PC-9 (cell line): ENCODE measurements around the gene CHAF1B. TPM values are rescaled to one million over a fixed set of nuclear protein-coding genes. Genes with fewer than 3 reads are reported as not detected.

Experiments used
- BruUV-seq: library from RNA; stranded (reverse); fragments of 400-500 nt; replicated peaks from 2 replicates; lab custom pipeline; 2021; lab: Mats Ljungman, UMichigan
- CTCF ChIA-PET: fragments of 300-600 bp; sonication (Branson Sonifier 250); formaldehyde crosslinking; loops from one replicate; lab custom pipeline; 2022; ENCODE audit warnings: antibody characterized with exemption; lab: Charles Lee
- POLR2A ChIA-PET: fragments of 300-600 bp; sonication (Branson Sonifier 250); formaldehyde crosslinking; loops from one replicate; lab custom pipeline; 2022; ENCODE audit warnings: antibody characterized with exemption; ENCODE audit not compliant: unreplicated experiment; lab: Charles Lee
- DNase-seq, 2 experiments: peaks; one replicate each; pipeline versions ENCODE4 v3.0.0 to v3.0.0-alpha.2; 2015 to 2022; ENCODE audit warnings: mixed read lengths in 1 of 2
- H2AFZ ChIP-seq: fragments of 200-600 bp; sonication (generic); 2 replicates; pipeline ENCODE4 v1.8.1; 2017; ENCODE audit warnings: antibody characterized with exemption
- H3F3A ChIP-seq: fragments of 200-600 bp; sonication (generic); 2 replicates; pipeline ENCODE4 v1.8.1; 2017; ENCODE audit warnings: antibody characterized with exemption, mild to moderate bottlenecking, low read depth; ENCODE audit not compliant: insufficient read depth
- H3K27ac ChIP-seq: fragments of 200-600 bp; sonication (generic); 2 replicates; pipeline ENCODE4 v1.6.1; 2016; ENCODE audit warnings: mixed run types
- H3K27me3 ChIP-seq: fragments of 200-600 bp; sonication (generic); 2 replicates; pipeline ENCODE4 v1.6.1; 2016; ENCODE audit warnings: low read depth, mixed run types; ENCODE audit not compliant: insufficient read depth
- H3K36me3 ChIP-seq: fragments of 200-600 bp; sonication (generic); 2 replicates; pipeline ENCODE4 v1.6.1; 2016; ENCODE audit warnings: low read depth, mixed run types
- H3K4me1 ChIP-seq: fragments of 200-600 bp; sonication (generic); replicated peaks from 2 replicates; pipeline ENCODE4 v1.6.1; 2016; ENCODE audit warnings: mixed run types; ENCODE audit not compliant: insufficient read depth
- H3K4me2 ChIP-seq: fragments of 200-600 bp; sonication (generic); 2 replicates; pipeline ENCODE4 v1.6.1; 2017; ENCODE audit warnings: mixed run types
- H3K4me3 ChIP-seq: fragments of 200-600 bp; sonication (generic); 2 replicates; pipeline ENCODE4 v1.6.1; 2016; ENCODE audit warnings: mixed run types
- H3K79me2 ChIP-seq: fragments of 200-600 bp; sonication (generic); 2 replicates; pipeline ENCODE4 v1.6.1; 2017; ENCODE audit warnings: low read depth, mixed run types
- H3K9me2 ChIP-seq: fragments of 200-600 bp; sonication (generic); 2 replicates; pipeline ENCODE4 v1.8.1; 2017; ENCODE audit warnings: mild to moderate bottlenecking; ENCODE audit not compliant: insufficient read depth
- H3K9me3 ChIP-seq: fragments of 200-600 bp; sonication (generic); 2 replicates; pipeline ENCODE4 v1.8.1; 2016; ENCODE audit warnings: low read depth; ENCODE audit not compliant: insufficient read depth
- H4K20me1 ChIP-seq: fragments of 200-600 bp; sonication (generic); 2 replicates; pipeline ENCODE4 v1.8.1; 2017; ENCODE audit not compliant: insufficient read depth
- EZH2 ChIP-seq: fragments of 200-600 bp; sonication (generic); IDR thresholded peaks from 2 replicates; pipeline ENCODE4 v1.8.0; 2017; ENCODE audit warnings: antibody characterized with exemption, low read depth
- intact Hi-C: fragments of 100-400 bp; cut with micrococcal nuclease; formaldehyde crosslinking; loops from one replicate; pipeline ENCODE4 v1.10.0; 2022; ENCODE audit not compliant: unreplicated experiment
- total RNA-seq: library from RNA; stranded (reverse); gene quantifications from 2 replicates; pipeline ENCODE4 v1.2.3, GENCODE V29; 2021
- TF ChIP-seq, protein P1 (sequence below): fragments of 200-600 bp; sonication (generic); conservative IDR thresholded peaks from 2 replicates; pipeline ENCODE4 v1.6.1; 2017; ENCODE audit warnings: mixed run types, antibody characterized with exemption, mild to moderate bottlenecking, moderate library complexity

The CHAF1B gene
- total RNA-seq, 1 experiment from 2014 or later, result 14.1 TPM

- intact Hi-C loops, result no loop called here
- H3K9me3 ChIP-seq, result no peaks in the 10 kb centered on the region
- POLR2A ChIA-PET, result no interaction called here
- H3F3A ChIP-seq, result no peaks in the 10 kb centered on the region
- TF ChIP-seq EZH2, result no peak
- TF ChIP-seq, protein P1, sequence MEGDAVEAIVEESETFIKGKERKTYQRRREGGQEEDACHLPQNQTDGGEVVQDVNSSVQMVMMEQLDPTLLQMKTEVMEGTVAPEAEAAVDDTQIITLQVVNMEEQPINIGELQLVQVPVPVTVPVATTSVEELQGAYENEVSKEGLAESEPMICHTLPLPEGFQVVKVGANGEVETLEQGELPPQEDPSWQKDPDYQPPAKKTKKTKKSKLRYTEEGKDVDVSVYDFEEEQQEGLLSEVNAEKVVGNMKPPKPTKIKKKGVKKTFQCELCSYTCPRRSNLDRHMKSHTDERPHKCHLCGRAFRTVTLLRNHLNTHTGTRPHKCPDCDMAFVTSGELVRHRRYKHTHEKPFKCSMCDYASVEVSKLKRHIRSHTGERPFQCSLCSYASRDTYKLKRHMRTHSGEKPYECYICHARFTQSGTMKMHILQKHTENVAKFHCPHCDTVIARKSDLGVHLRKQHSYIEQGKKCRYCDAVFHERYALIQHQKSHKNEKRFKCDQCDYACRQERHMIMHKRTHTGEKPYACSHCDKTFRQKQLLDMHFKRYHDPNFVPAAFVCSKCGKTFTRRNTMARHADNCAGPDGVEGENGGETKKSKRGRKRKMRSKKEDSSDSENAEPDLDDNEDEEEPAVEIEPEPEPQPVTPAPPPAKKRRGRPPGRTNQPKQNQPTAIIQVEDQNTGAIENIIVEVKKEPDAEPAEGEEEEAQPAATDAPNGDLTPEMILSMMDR, result no peak
- H3K4me2 ChIP-seq, result no peak overlapping the region
- BruUV-seq, result no TSS peak
- no peaks in the 10 kb centered on the region for H3K27me3 ChIP-seq
- H3K4me3 ChIP-seq, result no peak overlapping the region
- no peak for DNase-seq
- no peak overlapping the region for H3K27ac ChIP-seq
- H3K9me2 ChIP-seq, result no peaks in the 10 kb centered on the region
- H3K36me3 ChIP-seq, result peaks cover 4% of the 10 kb centered on the region; the same call in 1 of the 2 replicates
- H2AFZ ChIP-seq, result no peak overlapping the region
- H3K79me2 ChIP-seq, result no peaks in the 10 kb centered on the region
- CTCF ChIA-PET, result no interaction called here
- no peaks in the 10 kb centered on the region for H4K20me1 ChIP-seq
- no peaks in the 10 kb centered on the region for H3K4me1 ChIP-seq
Observed at GRCh38 chr21:36344931-36345330, 40.3 kb upstream of the CHAF1B start.

DNA sequence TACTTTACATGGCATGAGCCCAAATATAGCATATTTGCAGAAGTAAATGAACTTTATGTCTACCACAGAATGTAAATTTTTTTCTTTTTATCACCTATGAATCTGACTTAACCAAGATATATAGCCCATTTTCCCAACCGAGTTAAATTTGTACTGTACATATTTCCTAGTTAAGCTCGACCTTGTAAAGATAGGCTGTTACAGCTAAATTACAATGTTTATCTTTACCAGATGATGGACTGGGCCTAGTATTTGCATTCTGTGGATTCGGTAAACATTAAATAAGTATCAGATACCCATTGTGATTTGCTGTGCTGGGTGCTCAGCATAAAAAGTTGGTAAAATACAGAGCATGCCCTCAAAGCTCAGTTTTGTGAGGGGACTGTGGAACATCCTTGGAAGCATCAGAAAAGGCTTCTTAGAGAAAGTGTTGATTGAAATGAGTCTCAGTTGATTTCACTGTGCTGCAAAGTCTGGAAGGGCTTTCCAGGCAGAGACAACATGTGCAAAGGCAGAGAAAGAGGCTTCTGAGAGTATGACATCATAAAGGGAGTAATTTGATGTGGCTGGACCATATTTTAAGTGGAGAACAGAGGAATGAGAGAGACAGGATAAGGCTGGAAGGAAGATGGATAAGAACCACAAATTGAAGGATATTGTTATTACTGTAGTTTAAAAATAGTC lies 37.8 kb upstream of the CHAF1B start:
- no peak overlapping the region for H2AFZ ChIP-seq
- no TSS peak for BruUV-seq
- no peak overlapping the region for H3K27ac ChIP-seq
- no peaks in the 10 kb centered on the region; the same call in 1 of the 2 replicates for H3K36me3 ChIP-seq
- TF ChIP-seq, protein P1, result no peak
- TF ChIP-seq EZH2, result no peak
- no peaks in the 10 kb centered on the region for H3K79me2 ChIP-seq
- intact Hi-C loops, result no loop called here
- DNase-seq, result no peak
- ChIA-PET CTCF (no interaction called here), POLR2A (no interaction called here)
- H3K27me3 ChIP-seq, result no peaks in the 10 kb centered on the region
- H3K9me3 ChIP-seq, result no peaks in the 10 kb centered on the region
- H3K4me3 ChIP-seq, result no peak overlapping the region
- no peak overlapping the region for H3K4me2 ChIP-seq
- H4K20me1 ChIP-seq, result no peaks in the 10 kb centered on the region
- H3K9me2 ChIP-seq, result no peaks in the 10 kb centered on the region
- no peaks in the 10 kb centered on the region for H3K4me1 ChIP-seq
- H3F3A ChIP-seq, result no peaks in the 10 kb centered on the region

GRCh38 chr21:36347962-36348328 lies 37.2 kb upstream of the CHAF1B start:
- Histone ChIP-seq H4K20me1 (no peaks in the 10 kb centered on the region), H3K27ac (no peak overlapping the region), H3K79me2 (no peaks in the 10 kb centered on the region), H3K9me2 (no peaks in the 10 kb centered on the region), H2AFZ (no peak overlapping the region), H3F3A (no peaks in the 10 kb centered on the region), H3K9me3 (no peaks in the 10 kb centered on the region), H3K4me2 (no peak overlapping the region), H3K36me3 (no peaks in the 10 kb centered on the region; the same call in 1 of the 2 replicates), H3K4me3 (no peak overlapping the region), H3K4me1 (no peaks in the 10 kb centered on the region), H3K27me3 (no peaks in the 10 kb centered on the region)
- CTCF ChIA-PET, result no interaction called here
- intact Hi-C loops, result no loop called here
- TF ChIP-seq EZH2, result no peak
- TF ChIP-seq, protein P1, result no peak
- BruUV-seq, result no TSS peak
- POLR2A ChIA-PET, result no interaction called here
- no peak for DNase-seq
